K562 (cell line): ENCODE measurements around the gene IGF1R. TPM values are rescaled to one million over a fixed set of nuclear protein-coding genes. Genes with fewer than 3 reads are reported as not detected.

Experiments used
- ATAC-seq: fragments of 200-7000 bp; cut with Tn5 transposase; 3 replicates; pipeline ENCODE4 v1.9.1; 2020; ENCODE audit warnings: moderate library complexity
- BruUV-seq: library from RNA; stranded (reverse); fragments of 400-500 nt; replicated peaks from 2 replicates; lab custom pipeline; 2021; lab: Mats Ljungman, UMichigan
- CTCF ChIA-PET: fragments of 300-600 bp; formaldehyde crosslinking; extraction: SDS; loops from one replicate; lab custom pipeline; 2021; ENCODE audit warnings: low intra/inter-chr PET ratio; lab: Yijun Ruan, JAX
- POLR2A ChIA-PET: fragments of 300-600, 350-650 bp; sonication (Branson Sonifier 250); formaldehyde crosslinking; extraction: SDS; loops from one replicate; lab custom pipeline; 2021; ENCODE audit warnings: antibody characterized with exemption, inconsistent platforms; lab: Yijun Ruan, JAX
- DNase-seq, 4 experiments: peaks; one replicate each; pipeline versions ENCODE4 v3.0.0 to v3.0.0-alpha.2; 2011 to 2018; ENCODE audit warnings: low spot score in 3 of 4, mixed read lengths in 3 of 4; ENCODE audit errors: extremely low read depth in 1 of 4
- FAIRE-seq: peaks from 2 replicates; lab custom pipeline; 2011; peaks lifted over from hg19 to GRCh38; lab: Jason Lieb, UNC
- H2AFZ ChIP-seq: 2 replicates; pipeline ENCODE4 v1.6.0; 2011; ENCODE audit warnings: low read depth, low read length, control low read depth, inconsistent platforms
- H3K27ac ChIP-seq: fragments of 200-600 bp; 3 replicates; pipeline ENCODE4 v1.8.0; 2011; ENCODE audit warnings: low read depth, mild to moderate bottlenecking, control low read depth, inconsistent platforms, low read length, moderate library complexity, mixed read lengths; ENCODE audit errors: extremely low read depth
- H3K27me3 ChIP-seq, 2 experiments: fragments of 300-600 bp in 1 of 2; 2 replicates in 1 of 2; 3 replicates in 1 of 2; pipeline versions ENCODE4 v1.6.0 to v1.8.0; 2011; ENCODE audit warnings: inconsistent platforms in 2 of 2, low read length in 2 of 2, mild to moderate bottlenecking in 1 of 2, mixed read lengths in 1 of 2, moderate library complexity in 1 of 2; ENCODE audit not compliant: control insufficient read depth in 2 of 2, insufficient read depth in 2 of 2
- H3K36me3 ChIP-seq: fragments of 300-600 bp; 3 replicates; pipeline ENCODE4 v1.8.0; 2011; ENCODE audit warnings: mild to moderate bottlenecking, low read length, inconsistent platforms; ENCODE audit not compliant: control insufficient read depth, insufficient read depth
- H3K4me1 ChIP-seq, 2 experiments: fragments of 200-600 bp in 1 of 2; replicated peaks in 1 of 2; 2 replicates in 1 of 2; 3 replicates in 1 of 2; pipeline versions ENCODE4 v1.5.1 to v1.8.0; 2011; ENCODE audit warnings: inconsistent platforms in 2 of 2, low read length in 2 of 2, mild to moderate bottlenecking in 1 of 2, mixed read lengths in 1 of 2, moderate library complexity in 1 of 2; ENCODE audit not compliant: control insufficient read depth in 2 of 2, insufficient read depth in 2 of 2
- H3K4me2 ChIP-seq: 2 replicates; pipeline ENCODE4 v1.6.1; 2011; ENCODE audit warnings: low read length, control low read depth, inconsistent platforms, mixed read lengths; ENCODE audit not compliant: insufficient read depth
- H3K4me3 ChIP-seq: fragments of 200-600 bp; sonication (generic), shearing (Covaris generic); 2 replicates; pipeline ENCODE4 v1.5.1; 2016; ENCODE audit warnings: control low read depth, inconsistent platforms
- H3K79me2 ChIP-seq: fragments of 200-600 bp; 3 replicates; pipeline ENCODE4 v1.8.0; 2011; ENCODE audit warnings: low read length, inconsistent platforms; ENCODE audit not compliant: control insufficient read depth, insufficient read depth
- H3K9ac ChIP-seq, 2 experiments: 2 replicates each; pipeline versions ENCODE4 v1.6.0 to v1.6.1; 2011; ENCODE audit warnings: low read depth in 2 of 2, low read length in 2 of 2, control low read depth in 1 of 2, inconsistent platforms in 1 of 2, mild to moderate bottlenecking in 1 of 2, mixed read lengths in 1 of 2; ENCODE audit not compliant: insufficient read depth in 1 of 2
- H3K9me1 ChIP-seq: one replicate; pipeline ENCODE4 v1.6.0; 2011; ENCODE audit warnings: inconsistent platforms, mild to moderate bottlenecking, low read length, moderate library complexity; ENCODE audit not compliant: control insufficient read depth, insufficient read depth
- H3K9me3 ChIP-seq: replicated peaks from 2 replicates; pipeline ENCODE4 v1.5.1; 2011; ENCODE audit warnings: low read depth, low read length, inconsistent platforms; ENCODE audit not compliant: control insufficient read depth, insufficient read depth
- H4K20me1 ChIP-seq: replicated peaks from 2 replicates; pipeline ENCODE4 v1.6.1; 2011; ENCODE audit warnings: low read length, inconsistent platforms, mixed read lengths; ENCODE audit not compliant: control insufficient read depth, insufficient read depth
- GATA2 ChIP-seq: sonication (generic); formaldehyde crosslinking; IDR thresholded peaks from 2 replicates; pipeline ENCODE4 v1.4.0; 2020; ENCODE audit warnings: mild to moderate bottlenecking, missing genetic modification reagents
- GTF2F1 ChIP-seq: IDR thresholded peaks from 2 replicates; pipeline ENCODE4 v1.6.1; 2011; ENCODE audit warnings: low read depth, low read length, improper control_type of control experiment
- HDAC8 ChIP-seq: fragments of 450-650 bp; IDR thresholded peaks from 2 replicates; pipeline ENCODE4 v1.6.1; 2016; ENCODE audit warnings: mild to moderate bottlenecking, missing genetic modification characterization, moderate library complexity, missing compliant biosample characterization
- KDM4B ChIP-seq, 2 experiments: fragments of 450-650 bp in 1 of 2; sonication (generic) in 1 of 2; IDR thresholded peaks; 2 replicates each; pipeline ENCODE4 v1.6.1; 2016 to 2017; ENCODE audit warnings: borderline replicate concordance in 2 of 2, antibody characterized with exemption in 1 of 2, low read depth in 1 of 2, mild to moderate bottlenecking in 1 of 2
- MTA1 ChIP-seq: fragments of 450-650 bp; IDR thresholded peaks from 2 replicates; pipeline ENCODE4 v1.6.1; 2017; ENCODE audit warnings: borderline replicate concordance
- RBFOX2 ChIP-seq: fragments of 200-400 bp; formaldehyde crosslinking; IDR thresholded peaks from 2 replicates; pipeline ENCODE4 v1.6.1; 2017; ENCODE audit warnings: low read depth, mild to moderate bottlenecking, low read length, moderate library complexity
- ZFP1 ChIP-seq: fragments of 450-650 bp; formaldehyde crosslinking; IDR thresholded peaks from 2 replicates; pipeline ENCODE4 v1.4.0; 2020; ENCODE audit warnings: mild to moderate bottlenecking, mixed read lengths
- ZNF124 ChIP-seq: sonication (generic); formaldehyde crosslinking; IDR thresholded peaks from 2 replicates; pipeline ENCODE4 v1.8.1; 2022; ENCODE audit warnings: missing genetic modification reagents
- ZNF695 ChIP-seq: fragments of 450-650 bp; formaldehyde crosslinking; IDR thresholded peaks from 2 replicates; pipeline ENCODE4 v1.4.0; 2020; ENCODE audit warnings: mild to moderate bottlenecking, moderate library complexity
- WGBS: fragments of 100-300 bp; shearing (Covaris generic); methylation state at CpG from one replicate; pipeline ENCODE4 v1.1.6; 2016; ENCODE audit warnings: low coverage, mixed read lengths; ENCODE audit not compliant: insufficient coverage; ENCODE audit errors: missing lambda C conversion rate; 5-methylcytosine and 5-hydroxymethylcytosine counted together
- in situ Hi-C: fragments of 300-500 bp; cut with MboI; formaldehyde crosslinking; loops from 4 replicates; pipeline ENCODE4 v1.15.0; 2018; ENCODE audit warnings: inconsistent platforms, mixed read lengths
- intact Hi-C: fragments of 100-400 bp; cut with micrococcal nuclease; formaldehyde crosslinking; loops from 2 replicates; pipeline ENCODE4 v1.14.2; 2022
- polyA plus RNA-seq, 8 experiments: library from polyadenylated mRNA; depleted of rRNA in 4 of 8; stranded (reverse) in 5 of 8; unstranded in 3 of 8; fragments of >200 nt; fragmentation: Nextera tagmentation in 2 of 8; fragmentation: Illumina TruSeq in 1 of 8; extraction: Ambion mirVana in 2 of 8; extraction: Trizol in 1 of 8; gene quantifications; 2 replicates each; pipeline versions ENCODE4 v1.2.1 to v1.2.3, GENCODE V29; 2011 to 2014; ENCODE audit warnings: inconsistent platforms in 1 of 8, missing spikeins in 1 of 8
- total RNA-seq, 7 experiments: library from RNA; depleted of rRNA in 6 of 7; stranded (reverse); fragments of >200 nt in 6 of 7; fragmentation: Illumina TruSeq in 2 of 7; extraction: Trizol in 2 of 7; gene quantifications; 2 replicates each; pipeline versions ENCODE4 v1.2.1 to v1.2.3, GENCODE V29; 2011 to 2021; ENCODE audit warnings: low replicate concordance in 1 of 7
- TF ChIP-seq, protein P1 (sequence below): fragments of 450-650 bp; IDR thresholded peaks from 2 replicates; pipeline ENCODE4 v1.6.1; 2016
- TF ChIP-seq, protein P2 (sequence below): fragments of 450-650 bp; formaldehyde crosslinking; IDR thresholded peaks from 2 replicates; pipeline ENCODE4 v1.4.0; 2022; ENCODE audit warnings: mild to moderate bottlenecking, moderate library complexity

IGF1R gene
- total and polyA plus RNA-seq, 9 of the 15 experiments (the other 6 are each of a cell fraction or from before 2014, with no cell fraction given) = 0.35 to 8.0 (median 1.6) TPM

DNA sequence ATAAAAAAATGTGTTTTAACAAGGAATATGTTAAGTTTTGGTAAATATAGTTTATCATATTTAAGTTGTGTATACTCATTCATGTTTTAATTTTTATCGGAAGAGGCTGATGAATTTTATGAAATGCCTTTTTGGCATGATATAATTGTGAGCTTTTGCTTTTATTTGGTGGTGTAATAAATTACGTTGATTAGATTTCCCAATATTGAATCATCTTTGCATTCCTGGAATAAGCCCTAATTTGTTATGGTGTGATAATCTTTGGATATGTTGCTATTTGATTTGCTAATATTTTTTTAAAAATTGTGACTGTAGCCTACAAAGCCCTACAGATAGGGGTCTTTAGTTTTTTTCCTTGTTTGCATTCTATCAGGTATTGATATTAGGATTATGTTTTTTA lies 107.4 kb downstream of the IGF1R start (continued):
- TF ChIP-seq KDM4B (IDR thresholded peaks at IDR 0.05; ENCODE audit: borderline replicate concordance in 2 of 2, low read depth in 1 of 2) (no peak), HDAC8 (no peak), ZNF124 (CRISPR knock-in tag) (no peak)

DNA sequence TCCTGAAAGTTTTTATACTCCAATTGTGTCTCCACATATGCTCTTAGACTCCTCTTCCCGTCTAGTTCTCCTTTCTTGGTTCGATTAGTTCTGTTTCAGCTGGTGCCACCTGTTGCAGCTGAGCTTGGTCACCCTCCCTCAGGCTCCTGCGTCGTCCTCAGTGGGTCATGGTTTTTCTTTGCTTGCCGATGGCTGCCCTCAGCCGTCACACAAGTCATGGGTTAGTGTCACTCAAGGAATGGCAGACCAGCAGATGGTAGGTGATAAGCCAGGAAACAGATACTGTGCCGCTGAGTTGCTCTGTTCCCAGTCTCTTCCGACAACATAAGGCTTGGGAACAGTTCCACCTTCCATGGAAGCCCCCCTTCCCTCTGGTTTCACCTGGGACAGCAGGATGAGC lies 109.9 kb downstream of the IGF1R start:
- intact Hi-C loops (no loop called here), in situ Hi-C loops (no loop called here)
- Histone ChIP-seq H3K27ac (no peak overlapping the region), H3K4me1 (no peaks in the 10 kb centered on the region), H3K9ac (no peak overlapping the region), H3K9me1 (no peaks in the 10 kb centered on the region), H4K20me1 (peaks cover 6% of the 10 kb centered on the region; the same call in 1 of the 2 replicates), H3K27me3 (peaks cover 4 to 23% of the 10 kb centered on the region in 2 experiments; a peak in 3 of 5 replicates), H3K9me3 (no peaks in the 10 kb centered on the region), H3K36me3 (no peaks in the 10 kb centered on the region), H3K4me2 (no peak overlapping the region), H2AFZ (no peak overlapping the region), H3K79me2 (no peaks in the 10 kb centered on the region), H3K4me3 (no peak overlapping the region)
- POLR2A ChIA-PET = interaction anchor here (0.6 kb wide), 1 partner anchor 8 kb away, joined by 3 read pairs; no protein-coding TSS in a partner anchor
- TF ChIP-seq GATA2 (CRISPR knock-in tag) (no peak), MTA1 (no peak), RBFOX2 (no peak), ZFP1 (CRISPR knock-in tag) (no peak), ZNF695 (CRISPR knock-in tag) (no peak), GTF2F1 (no peak)
- TF ChIP-seq, protein P1, sequence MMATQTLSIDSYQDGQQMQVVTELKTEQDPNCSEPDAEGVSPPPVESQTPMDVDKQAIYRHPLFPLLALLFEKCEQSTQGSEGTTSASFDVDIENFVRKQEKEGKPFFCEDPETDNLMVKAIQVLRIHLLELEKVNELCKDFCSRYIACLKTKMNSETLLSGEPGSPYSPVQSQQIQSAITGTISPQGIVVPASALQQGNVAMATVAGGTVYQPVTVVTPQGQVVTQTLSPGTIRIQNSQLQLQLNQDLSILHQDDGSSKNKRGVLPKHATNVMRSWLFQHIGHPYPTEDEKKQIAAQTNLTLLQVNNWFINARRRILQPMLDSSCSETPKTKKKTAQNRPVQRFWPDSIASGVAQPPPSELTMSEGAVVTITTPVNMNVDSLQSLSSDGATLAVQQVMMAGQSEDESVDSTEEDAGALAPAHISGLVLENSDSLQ = 0 out of 2 replicates have a peak, but pooled peaks have one; percentile 17
- TF ChIP-seq, protein P2, sequence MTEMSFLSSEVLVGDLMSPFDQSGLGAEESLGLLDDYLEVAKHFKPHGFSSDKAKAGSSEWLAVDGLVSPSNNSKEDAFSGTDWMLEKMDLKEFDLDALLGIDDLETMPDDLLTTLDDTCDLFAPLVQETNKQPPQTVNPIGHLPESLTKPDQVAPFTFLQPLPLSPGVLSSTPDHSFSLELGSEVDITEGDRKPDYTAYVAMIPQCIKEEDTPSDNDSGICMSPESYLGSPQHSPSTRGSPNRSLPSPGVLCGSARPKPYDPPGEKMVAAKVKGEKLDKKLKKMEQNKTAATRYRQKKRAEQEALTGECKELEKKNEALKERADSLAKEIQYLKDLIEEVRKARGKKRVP (CRISPR knock-in tag) = no peak
- 0% methylated on average over 8 of the region's 8 CpGs for WGBS
- ATAC-seq = no peak
- no peak for FAIRE-seq
- DNase-seq = no peak
- no TSS peak for BruUV-seq
- CTCF ChIA-PET = no interaction called here
